Tibial artery (tissue), 4 donors: ENCODE results near the gene MYO6.

ENCODE experiments used
- DNase-seq, 2 donors: peaks; one replicate each; pipeline ENCODE4 v3.0.0-alpha.2; 2019
- H3K27ac ChIP-seq, 2 donors: fragments of 200-600 bp; sonication (generic) in 1 of 2; 1 replicate in 1 of 2; 2 replicates in 1 of 2; pipeline ENCODE4 v1.5.1; 2018 to 2019; ENCODE audit warnings: mild to moderate bottlenecking in 1 of 2
- H3K27me3 ChIP-seq, 2 donors: fragments of 200-600 bp; sonication (generic) in 1 of 2; one replicate each; pipeline versions ENCODE4 v1.5.1 to v1.6.0; 2016 to 2019
- H3K36me3 ChIP-seq, 3 donors: fragments of 200-600 bp; sonication (generic) in 2 of 3; one replicate each; pipeline ENCODE4 v1.5.1; 2016 to 2019; ENCODE audit warnings: mild to moderate bottlenecking in 2 of 3
- H3K4me1 ChIP-seq, 4 donors: fragments of 200-600 bp; sonication (generic) in 2 of 4; 1 replicate in 3 of 4; 2 replicates in 1 of 4; pipeline ENCODE4 v1.5.1; 2016 to 2019
- H3K4me3 ChIP-seq, 2 donors: fragments of 200-600 bp; sonication (generic) in 1 of 2; 1 replicate in 1 of 2; 2 replicates in 1 of 2; pipeline ENCODE4 v1.5.1; 2018 to 2019; ENCODE audit warnings: mild to moderate bottlenecking in 2 of 2
- H3K9me3 ChIP-seq, 3 donors: fragments of 200-600 bp; sonication (generic) in 1 of 3; one replicate each; pipeline ENCODE4 v1.5.1; 2016 to 2019
- intact Hi-C: fragments of 100-400 bp; cut with DNase I; formaldehyde crosslinking; loops from one replicate; pipeline ENCODE4 v1.15.0; 2023; ENCODE audit warnings: low total_unique reads
- TF ChIP-seq, protein P1 (sequence below), 2 experiments: fragments of 200-600 bp in 1 of 2; fragments of 450-650 bp in 1 of 2; IDR thresholded peaks; one replicate each; pipeline ENCODE4 v1.5.1; 2017 to 2019; ENCODE audit warnings: antibody characterized with exemption in 2 of 2, mild to moderate bottlenecking in 1 of 2, moderate library complexity in 1 of 2

Gene MYO6

DNA sequence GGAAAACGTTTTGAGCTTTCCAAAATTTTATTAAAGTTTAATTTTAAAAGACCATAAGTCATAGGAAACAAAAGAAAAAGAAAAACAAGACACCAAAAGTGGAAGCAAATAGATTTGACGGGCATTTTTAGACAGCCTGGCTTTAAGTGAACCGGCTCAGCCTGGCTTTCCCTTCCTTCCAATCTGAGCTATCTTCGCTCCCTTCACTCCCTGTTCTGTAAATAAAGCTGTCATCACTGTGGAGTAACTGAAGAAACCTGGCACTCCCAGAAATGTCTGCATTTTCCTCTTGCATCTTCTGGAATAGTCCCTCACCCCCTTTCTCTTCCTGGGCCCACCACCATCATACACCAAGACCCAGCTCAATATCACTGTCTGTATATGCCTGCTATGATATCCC, 191.5 kb downstream of the MYO6 start:
- DNase-seq = no peak
- TF ChIP-seq, protein P1, sequence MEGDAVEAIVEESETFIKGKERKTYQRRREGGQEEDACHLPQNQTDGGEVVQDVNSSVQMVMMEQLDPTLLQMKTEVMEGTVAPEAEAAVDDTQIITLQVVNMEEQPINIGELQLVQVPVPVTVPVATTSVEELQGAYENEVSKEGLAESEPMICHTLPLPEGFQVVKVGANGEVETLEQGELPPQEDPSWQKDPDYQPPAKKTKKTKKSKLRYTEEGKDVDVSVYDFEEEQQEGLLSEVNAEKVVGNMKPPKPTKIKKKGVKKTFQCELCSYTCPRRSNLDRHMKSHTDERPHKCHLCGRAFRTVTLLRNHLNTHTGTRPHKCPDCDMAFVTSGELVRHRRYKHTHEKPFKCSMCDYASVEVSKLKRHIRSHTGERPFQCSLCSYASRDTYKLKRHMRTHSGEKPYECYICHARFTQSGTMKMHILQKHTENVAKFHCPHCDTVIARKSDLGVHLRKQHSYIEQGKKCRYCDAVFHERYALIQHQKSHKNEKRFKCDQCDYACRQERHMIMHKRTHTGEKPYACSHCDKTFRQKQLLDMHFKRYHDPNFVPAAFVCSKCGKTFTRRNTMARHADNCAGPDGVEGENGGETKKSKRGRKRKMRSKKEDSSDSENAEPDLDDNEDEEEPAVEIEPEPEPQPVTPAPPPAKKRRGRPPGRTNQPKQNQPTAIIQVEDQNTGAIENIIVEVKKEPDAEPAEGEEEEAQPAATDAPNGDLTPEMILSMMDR (IDR thresholded peaks at IDR 0.05) = no peak

DNA sequence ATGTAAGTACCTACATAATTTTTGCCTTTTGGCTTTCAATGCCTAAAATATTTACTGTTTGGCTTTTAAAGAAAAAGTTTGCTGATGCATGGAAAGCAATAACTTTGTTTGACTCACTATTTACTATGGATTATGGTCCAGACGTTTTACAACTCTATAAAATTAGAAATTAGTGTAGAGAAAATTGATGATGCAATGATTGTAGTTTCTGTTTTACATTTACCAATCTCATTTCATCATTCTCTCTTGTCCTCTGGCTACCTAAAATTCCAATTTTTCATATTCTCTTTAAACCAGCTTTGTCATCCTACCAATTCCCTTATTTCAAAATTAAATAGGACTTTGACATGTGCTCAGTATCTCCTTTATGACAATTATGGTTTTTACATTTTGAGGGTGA, 192.5 kb downstream of the MYO6 start:
- Histone ChIP-seq H3K9me3 (no peaks in the 10 kb centered on the region), H3K4me3 (no peak overlapping the region), H3K27ac (no peak overlapping the region), H3K27me3 (no peaks in the 10 kb centered on the region), H3K36me3 (no peaks in the 10 kb centered on the region), H3K4me1 (no peaks in the 10 kb centered on the region)
- DNase-seq = no peak
- intact Hi-C loops = no loop called here
- TF ChIP-seq, protein P1 (IDR thresholded peaks at IDR 0.05) = no peak

More for the DNA sequence above, 191.5 kb downstream of the MYO6 start:
- Histone ChIP-seq H3K36me3 (no peaks in the 10 kb centered on the region), H3K4me1 (peaks cover 0 to under 1% (median 0%) of the 10 kb centered on the region in 4 donors), H3K27ac (no peak overlapping the region), H3K9me3 (no peaks in the 10 kb centered on the region), H3K27me3 (no peaks in the 10 kb centered on the region), H3K4me3 (no peak overlapping the region)
- intact Hi-C loops = no loop called here

DNA sequence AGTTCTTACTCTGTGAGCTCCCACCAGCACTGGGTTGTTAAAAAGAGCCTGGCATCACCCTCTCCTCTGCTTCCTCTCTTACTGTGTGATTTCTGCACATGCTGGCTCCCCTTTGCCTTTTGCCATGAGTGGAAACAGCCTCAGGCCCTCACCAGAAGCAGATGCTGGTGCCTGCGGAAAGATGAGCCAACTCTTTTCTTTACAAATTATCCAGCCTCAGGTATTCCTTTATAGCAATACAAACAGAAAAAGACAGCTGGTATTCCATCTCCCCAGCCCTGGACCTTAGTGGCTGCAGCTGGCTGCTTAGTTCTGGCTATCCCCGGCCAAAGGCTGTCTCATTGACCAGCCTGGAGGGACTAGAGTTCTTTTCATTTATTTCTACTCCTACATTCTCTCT, 194.3 kb downstream of the MYO6 start:
- Histone ChIP-seq H3K4me1 (no peaks in the 10 kb centered on the region), H3K9me3 (no peaks in the 10 kb centered on the region), H3K4me3 (no peak overlapping the region), H3K36me3 (no peaks in the 10 kb centered on the region), H3K27ac (no peak overlapping the region), H3K27me3 (no peaks in the 10 kb centered on the region)
- TF ChIP-seq, protein P1 (IDR thresholded peaks at IDR 0.05) = no peak
- DNase-seq = no peak
- intact Hi-C loops = no loop called here

DNA sequence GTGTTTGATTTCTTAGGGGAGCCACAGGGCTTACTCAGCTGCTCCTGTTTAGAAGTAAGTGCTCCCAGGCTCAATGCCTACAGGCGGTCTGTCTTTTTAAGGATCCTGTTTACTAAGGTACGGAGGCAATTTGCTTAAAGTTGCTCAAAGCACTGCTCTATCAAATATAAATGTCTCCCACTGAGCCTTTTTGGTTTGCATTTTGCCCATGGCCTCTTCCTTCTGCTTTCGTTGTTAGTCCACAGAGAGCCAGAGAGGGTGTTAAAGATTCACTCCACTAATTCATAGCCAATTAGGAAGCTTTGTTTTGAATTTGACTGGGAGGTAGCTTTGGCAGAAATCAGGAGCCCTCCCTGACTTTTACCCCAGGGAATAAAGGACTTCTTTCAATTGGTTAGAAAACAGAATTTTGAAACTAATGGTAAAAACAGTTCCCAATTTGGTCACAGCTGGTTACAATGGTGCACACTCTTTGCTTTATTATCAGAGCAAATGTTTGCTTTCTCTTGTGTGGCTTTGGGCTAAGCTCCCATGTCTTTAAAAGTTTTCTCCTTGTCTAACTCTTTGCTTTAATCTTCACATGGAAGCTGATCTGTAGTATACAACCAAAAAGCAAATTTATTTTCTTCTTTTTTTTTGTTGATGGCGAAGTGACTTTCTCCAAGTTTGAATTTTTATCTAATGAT, 197.2 kb downstream of the MYO6 start:
- Histone ChIP-seq H3K27ac (no peak overlapping the region), H3K9me3 (no peaks in the 10 kb centered on the region), H3K4me1 (peaks cover 0 to 6% (median 2%) of the 10 kb centered on the region in 4 donors), H3K4me3 (no peak overlapping the region), H3K27me3 (no peaks in the 10 kb centered on the region), H3K36me3 (no peaks in the 10 kb centered on the region)
- TF ChIP-seq, protein P1 (IDR thresholded peaks at IDR 0.05) = no peak
- no peak for DNase-seq
- intact Hi-C loops = no loop called here

DNA sequence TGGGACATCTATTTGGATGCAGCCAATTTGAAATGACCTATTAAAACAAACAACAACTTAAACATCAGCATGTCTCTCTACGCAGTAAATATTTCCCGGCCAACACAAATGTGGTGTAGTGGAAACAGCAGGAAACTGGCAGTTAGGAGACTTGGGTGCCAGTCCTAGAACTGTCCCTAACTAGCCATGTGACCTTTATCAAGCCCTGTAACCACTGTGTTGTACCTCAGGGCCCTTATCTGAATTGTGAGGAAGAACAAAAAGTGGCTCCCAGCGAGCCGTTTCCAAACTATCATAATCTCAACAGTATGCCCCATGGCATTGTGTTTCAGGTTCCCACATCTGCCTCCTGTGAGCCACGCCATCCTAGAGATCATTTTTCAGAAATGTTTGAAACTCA, 198.9 kb downstream of the MYO6 start:
- DNase-seq = no peak
- Histone ChIP-seq H3K4me1 (peaks cover 0 to 18% (median 6%) of the 10 kb centered on the region in 4 donors), H3K4me3 (no peak overlapping the region), H3K9me3 (no peaks in the 10 kb centered on the region), H3K27me3 (no peaks in the 10 kb centered on the region), H3K36me3 (no peaks in the 10 kb centered on the region), H3K27ac (no peak overlapping the region)
- intact Hi-C loops = no loop called here
- TF ChIP-seq, protein P1 (IDR thresholded peaks at IDR 0.05) = no peak
